ENCODE data around the gene ADSS2.

ADSS2 gene

GRCh38 chr1:244456586-244456985 is 4.9 kb upstream of the ADSS2 start:
- no peak for TF ChIP-seq CTCF (IDR thresholded peaks at IDR 0.05; ENCODE audit: low read depth, low read length)
- no peak overlapping the region for H3K27ac ChIP-seq
- peaks cover 6% of the 10 kb centered on the region for H3K9me3 ChIP-seq (ENCODE audit: severe bottlenecking)
- no peak for DNase-seq
- peaks cover under 1% of the 10 kb centered on the region; the same call in 1 of the 2 replicates for H3K36me3 ChIP-seq
- H3K4me3 ChIP-seq (ENCODE audit: low read depth, low read length), result no peak overlapping the region
- H3K27me3 ChIP-seq (ENCODE audit: insufficient read depth, low read depth, severe bottlenecking), result no peaks in the 10 kb centered on the region

GRCh38 chr1:244454412-244454811 is 2.7 kb upstream of the ADSS2 start:
- DNase-seq, result no peak
- Histone ChIP-seq H3K36me3 (peaks cover 4% of the 10 kb centered on the region; the same call in 1 of the 2 replicates), H3K27me3 (ENCODE audit: insufficient read depth, low read depth, severe bottlenecking) (no peaks in the 10 kb centered on the region), H3K9me3 (ENCODE audit: severe bottlenecking) (peaks cover 6% of the 10 kb centered on the region), H3K27ac (no peak overlapping the region), H3K4me3 (ENCODE audit: low read depth, low read length) (no peak overlapping the region)
- TF ChIP-seq CTCF (IDR thresholded peaks at IDR 0.05; ENCODE audit: low read depth, low read length), result no peak

- peaks cover 6% of the 10 kb centered on the region for H3K36me3 ChIP-seq
- H3K27me3 ChIP-seq (ENCODE audit: insufficient read depth, low read depth, severe bottlenecking), result no peaks in the 10 kb centered on the region
- H3K4me3 ChIP-seq (ENCODE audit: low read depth, low read length), result peak overlapping the region; percentile 100
- DNase-seq, result peak; percentile 100
- peak; percentile 64 for TF ChIP-seq CTCF (IDR thresholded peaks at IDR 0.05; ENCODE audit: low read depth, low read length)
- peak overlapping the region; percentile 88 for H3K27ac ChIP-seq
- H3K9me3 ChIP-seq (ENCODE audit: severe bottlenecking), result peaks cover 6% of the 10 kb centered on the region
Observed at GRCh38 chr1:244451951-244452795, 464 bp upstream of the ADSS2 start.

GRCh38 chr1:244450597-244451538 is 841 bp downstream of the ADSS2 start:
- DNase-seq, result peak; percentile 63
- TF ChIP-seq CTCF (IDR thresholded peaks at IDR 0.05; ENCODE audit: low read depth, low read length), result no peak
- peaks cover 6% of the 10 kb centered on the region for H3K9me3 ChIP-seq (ENCODE audit: severe bottlenecking)
- no peaks in the 10 kb centered on the region for H3K27me3 ChIP-seq (ENCODE audit: insufficient read depth, low read depth, severe bottlenecking)
- peak overlapping the region; percentile 100 for H3K4me3 ChIP-seq (ENCODE audit: low read depth, low read length)
- H3K27ac ChIP-seq, result peak overlapping the region; percentile 89
- H3K36me3 ChIP-seq, result peaks cover 6% of the 10 kb centered on the region

- H3K36me3 ChIP-seq, result peaks cover 6% of the 10 kb centered on the region
- no peaks in the 10 kb centered on the region for H3K27me3 ChIP-seq (ENCODE audit: insufficient read depth, low read depth, severe bottlenecking)
- H3K9me3 ChIP-seq (ENCODE audit: severe bottlenecking), result peaks cover 6% of the 10 kb centered on the region
- peak overlapping the region; percentile 100 for H3K4me3 ChIP-seq (ENCODE audit: low read depth, low read length)
- no peak for DNase-seq
- no peak overlapping the region for H3K27ac ChIP-seq
- no peak for TF ChIP-seq CTCF (IDR thresholded peaks at IDR 0.05; ENCODE audit: low read depth, low read length)
Observed at GRCh38 chr1:244449936-244450508, 1.7 kb downstream of the ADSS2 start.
